K562 (cell line): ENCODE measurements around the gene NME2. TPM values are rescaled to one million over a fixed set of nuclear protein-coding genes. Genes with fewer than 3 reads are reported as not detected.

Experiments used
- BACH1 ChIP-seq: fragments of 200-800 bp; sonication (Bioruptor generic); IDR thresholded peaks from 2 replicates; pipeline ENCODE4 v1.6.1; 2016; ENCODE audit warnings: missing genetic modification characterization, missing compliant biosample characterization
- CEBPG ChIP-seq, 3 experiments: fragments of 200-800 bp in 1 of 3; sonication (Bioruptor generic) in 1 of 3; sonication (generic) in 1 of 3; formaldehyde crosslinking in 1 of 3; IDR thresholded peaks in 2 of 3; conservative IDR thresholded peaks in 1 of 3; 2 replicates each; pipeline versions ENCODE4 v1.6.1 to v1.8.0; 2016 to 2022; ENCODE audit warnings: missing compliant biosample characterization in 2 of 3, missing genetic modification characterization in 2 of 3, mild to moderate bottlenecking in 1 of 3, missing genetic modification reagents in 1 of 3
- DDX20 ChIP-seq: fragments of 450-650 bp; IDR thresholded peaks from 2 replicates; pipeline ENCODE4 v1.6.1; 2016; ENCODE audit warnings: missing genetic modification characterization, low read depth, mild to moderate bottlenecking, missing compliant biosample characterization, moderate library complexity
- FOXJ2 ChIP-seq: fragments of 200-800 bp; sonication (Bioruptor generic); IDR thresholded peaks from 2 replicates; pipeline ENCODE4 v1.6.1; 2016; ENCODE audit warnings: missing genetic modification characterization, missing compliant biosample characterization
- GATA2 ChIP-seq: sonication (generic); formaldehyde crosslinking; IDR thresholded peaks from 2 replicates; pipeline ENCODE4 v1.4.0; 2020; ENCODE audit warnings: mild to moderate bottlenecking, missing genetic modification reagents
- HCFC1 ChIP-seq: IDR thresholded peaks from 2 replicates; pipeline ENCODE4 v1.6.1; 2012; ENCODE audit warnings: low read depth, low read length, improper control_type of control experiment
- IFI16 ChIP-seq: fragments of 250-450 bp; sonication (Bioruptor Pico); IDR thresholded peaks from 2 replicates; pipeline ENCODE4 v2.1.2; 2022; ENCODE audit warnings: mild to moderate bottlenecking, inconsistent platforms
- KDM5B ChIP-seq: fragments of 200-600 bp; sonication (generic); IDR thresholded peaks from 2 replicates; pipeline ENCODE4 v1.6.1; 2012; ENCODE audit warnings: low read depth, mild to moderate bottlenecking, moderate library complexity, low read length, control low read depth, inconsistent platforms; ENCODE audit not compliant: insufficient replicate concordance
- NCOA2 ChIP-seq, 2 experiments: fragments of 450-650 bp; IDR thresholded peaks; 2 replicates each; pipeline ENCODE4 v1.6.1; 2018; ENCODE audit warnings: mild to moderate bottlenecking in 2 of 2, moderate library complexity in 1 of 2; ENCODE audit not compliant: partially characterized antibody in 2 of 2
- NFRKB ChIP-seq: fragments of 450-650 bp; IDR thresholded peaks from 2 replicates; pipeline ENCODE4 v1.6.1; 2016; ENCODE audit warnings: low read depth
- RFX7 ChIP-seq: fragments of 250-450 bp; sonication (Bioruptor Pico); IDR thresholded peaks from 2 replicates; pipeline ENCODE4 v1.5.1; 2021; ENCODE audit warnings: mild to moderate bottlenecking
- SNIP1 ChIP-seq: fragments of 450-650 bp; IDR thresholded peaks from 2 replicates; pipeline ENCODE4 v1.7.1; 2017; ENCODE audit warnings: low read depth, mild to moderate bottlenecking
- SRSF7 ChIP-seq: fragments of 200-400 bp; formaldehyde crosslinking; optimal IDR thresholded peaks from 2 replicates; pipeline ENCODE3; 2017; ENCODE audit warnings: mild to moderate bottlenecking, low read depth, low read length
- TAF1 ChIP-seq: IDR thresholded peaks from 2 replicates; pipeline ENCODE4 v1.6.1; 2011; ENCODE audit warnings: mild to moderate bottlenecking, low read length, moderate library complexity; ENCODE audit not compliant: insufficient read depth, control insufficient read depth, severe bottlenecking; ENCODE audit errors: extremely low read depth
- ZNF140 ChIP-seq: fragments of 250-450 bp; sonication (Bioruptor Pico); IDR thresholded peaks from 2 replicates; pipeline ENCODE4 v1.8.0; 2021; ENCODE audit warnings: moderate library complexity, mild to moderate bottlenecking, inconsistent platforms
- ZNF146 ChIP-seq: IDR thresholded peaks from one replicate; pipeline ENCODE4 v1.6.1; 2018; ENCODE audit warnings: missing compliant biosample characterization; ENCODE audit not compliant: unreplicated experiment
- ZNF384 ChIP-seq: IDR thresholded peaks from 2 replicates; pipeline ENCODE4 v1.6.1; 2012; ENCODE audit warnings: low read depth, low read length, improper control_type of control experiment
- ZNF668 ChIP-seq: fragments of 250-450 bp; sonication (Bioruptor Pico); IDR thresholded peaks from 2 replicates; pipeline ENCODE4 v1.8.0; 2022; ENCODE audit warnings: mild to moderate bottlenecking, inconsistent platforms
- polyA plus RNA-seq, 8 experiments: library from polyadenylated mRNA; depleted of rRNA in 4 of 8; stranded (reverse) in 5 of 8; unstranded in 3 of 8; fragments of >200 nt; fragmentation: Nextera tagmentation in 2 of 8; fragmentation: Illumina TruSeq in 1 of 8; extraction: Ambion mirVana in 2 of 8; extraction: Trizol in 1 of 8; gene quantifications; 2 replicates each; pipeline versions ENCODE4 v1.2.1 to v1.2.3, GENCODE V29; 2011 to 2014; ENCODE audit warnings: inconsistent platforms in 1 of 8, missing spikeins in 1 of 8
- total RNA-seq, 7 experiments: library from RNA; depleted of rRNA in 6 of 7; stranded (reverse); fragments of >200 nt in 6 of 7; fragmentation: Illumina TruSeq in 2 of 7; extraction: Trizol in 2 of 7; gene quantifications; 2 replicates each; pipeline versions ENCODE4 v1.2.1 to v1.2.3, GENCODE V29; 2011 to 2021; ENCODE audit warnings: low replicate concordance in 1 of 7
- TF ChIP-seq, protein P1 (sequence below): sonication (generic); formaldehyde crosslinking; IDR thresholded peaks from 2 replicates; pipeline ENCODE4 v1.9.0; 2022; ENCODE audit warnings: mild to moderate bottlenecking, missing genetic modification reagents
- TF ChIP-seq, protein P2 (sequence below): sonication (generic); formaldehyde crosslinking; IDR thresholded peaks from 2 replicates; pipeline ENCODE4 v1.8.1; 2022; ENCODE audit warnings: missing genetic modification reagents
- TF ChIP-seq, protein P3 (sequence below): sonication (generic); formaldehyde crosslinking; IDR thresholded peaks from 2 replicates; pipeline ENCODE4 v1.5.0; 2020; ENCODE audit warnings: missing genetic modification reagents
- TF ChIP-seq, protein P4 (sequence below): fragments of 450-650 bp; formaldehyde crosslinking; IDR thresholded peaks from 2 replicates; pipeline ENCODE4 v1.4.0; 2020; ENCODE audit warnings: mild to moderate bottlenecking

The NME2 gene
- total and polyA plus RNA-seq, 9 of the 15 experiments (the other 6 are each of a cell fraction or from before 2014, with no cell fraction given) = 684 to 1,202 (median 924) TPM

DNA sequence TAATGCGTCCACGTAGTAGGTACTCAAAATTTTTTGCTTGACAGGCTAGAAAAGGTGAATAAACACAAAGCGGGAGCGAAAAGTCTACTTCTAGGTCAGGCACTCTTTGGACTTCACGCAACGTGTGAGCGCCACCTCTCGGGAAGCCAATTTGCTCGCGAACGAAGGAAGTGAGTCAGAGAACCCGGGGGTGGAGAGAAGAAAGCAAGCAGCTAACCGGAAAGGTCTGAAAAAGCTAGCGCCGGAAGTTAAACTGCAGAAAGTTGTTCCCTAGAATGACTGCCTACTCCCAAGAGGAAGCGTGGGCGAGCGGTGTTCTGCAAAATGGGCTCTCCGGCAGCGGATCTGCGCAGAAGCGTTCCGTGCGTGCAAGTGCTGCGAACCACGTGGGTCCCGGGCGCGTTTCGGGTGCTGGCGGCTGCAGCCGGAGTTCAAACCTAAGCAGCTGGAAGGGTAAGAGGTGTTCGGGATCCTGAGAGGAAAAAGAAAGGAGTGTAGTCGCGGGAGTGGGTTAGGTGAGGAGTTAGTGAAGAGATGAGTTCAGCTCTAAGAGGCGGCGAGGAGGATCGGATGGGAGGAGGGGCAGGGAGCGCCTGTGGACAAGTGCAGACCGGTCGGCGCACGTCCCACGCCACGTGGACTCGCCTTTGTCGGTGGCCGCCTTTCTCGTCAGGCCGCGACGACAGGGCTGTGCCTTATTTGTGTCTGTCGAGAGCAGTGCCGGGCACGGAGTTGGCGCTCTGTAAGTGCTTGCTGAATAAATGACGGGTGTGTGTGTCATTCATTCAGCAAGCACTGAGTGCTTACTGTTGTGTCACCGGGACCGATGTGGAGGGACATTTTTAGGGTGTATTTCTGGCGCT lies 12.8 kb upstream of the NME2 start, which contains the start of gene NME1 (continued):
- TF ChIP-seq ZNF668 (CRISPR knock-in tag) (no peak), GATA2 (no peak), SNIP1 (no peak), ZNF140 (CRISPR knock-in tag) (no peak), HCFC1 (peak; percentile 94), ZNF146 (CRISPR knock-in tag) (no peak), ZNF384 (peak; percentile 97), DDX20 (tag) (no peak), IFI16 (CRISPR knock-in tag) (no peak), BACH1 (tag) (no peak; the same call in 1 of the 2 replicates), FOXJ2 (tag) (peak; percentile 60; the same call in 1 of the 2 replicates), SRSF7 (no peak), CEBPG (CRISPR knock-in tag; IDR thresholded peaks at IDR 0.05) (peak; percentile 36; the same call in 1 of the 2 replicates), CEBPG (tag; conservative IDR thresholded peaks at IDR 0.05 in 1 of 2, IDR thresholded peaks at IDR 0.05 in 1 of 2) (no peak), KDM5B (peak; percentile 66), TAF1 (peak; percentile 98), RFX7 (CRISPR knock-in tag) (0 out of 2 replicates have a peak, but pooled peaks have one; percentile 40), NFRKB (peak; percentile 91), NCOA2 (IDR thresholded peaks at IDR 0.05; ENCODE audit: partially characterized antibody in 2 of 2) (no peak)
- TF ChIP-seq, protein P1, sequence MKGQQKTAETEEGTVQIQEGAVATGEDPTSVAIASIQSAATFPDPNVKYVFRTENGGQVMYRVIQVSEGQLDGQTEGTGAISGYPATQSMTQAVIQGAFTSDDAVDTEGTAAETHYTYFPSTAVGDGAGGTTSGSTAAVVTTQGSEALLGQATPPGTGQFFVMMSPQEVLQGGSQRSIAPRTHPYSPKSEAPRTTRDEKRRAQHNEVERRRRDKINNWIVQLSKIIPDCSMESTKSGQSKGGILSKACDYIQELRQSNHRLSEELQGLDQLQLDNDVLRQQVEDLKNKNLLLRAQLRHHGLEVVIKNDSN (CRISPR knock-in tag) = peak; percentile 96
- TF ChIP-seq, protein P2, sequence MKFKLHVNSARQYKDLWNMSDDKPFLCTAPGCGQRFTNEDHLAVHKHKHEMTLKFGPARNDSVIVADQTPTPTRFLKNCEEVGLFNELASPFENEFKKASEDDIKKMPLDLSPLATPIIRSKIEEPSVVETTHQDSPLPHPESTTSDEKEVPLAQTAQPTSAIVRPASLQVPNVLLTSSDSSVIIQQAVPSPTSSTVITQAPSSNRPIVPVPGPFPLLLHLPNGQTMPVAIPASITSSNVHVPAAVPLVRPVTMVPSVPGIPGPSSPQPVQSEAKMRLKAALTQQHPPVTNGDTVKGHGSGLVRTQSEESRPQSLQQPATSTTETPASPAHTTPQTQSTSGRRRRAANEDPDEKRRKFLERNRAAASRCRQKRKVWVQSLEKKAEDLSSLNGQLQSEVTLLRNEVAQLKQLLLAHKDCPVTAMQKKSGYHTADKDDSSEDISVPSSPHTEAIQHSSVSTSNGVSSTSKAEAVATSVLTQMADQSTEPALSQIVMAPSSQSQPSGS = no peak
- TF ChIP-seq, protein P3, sequence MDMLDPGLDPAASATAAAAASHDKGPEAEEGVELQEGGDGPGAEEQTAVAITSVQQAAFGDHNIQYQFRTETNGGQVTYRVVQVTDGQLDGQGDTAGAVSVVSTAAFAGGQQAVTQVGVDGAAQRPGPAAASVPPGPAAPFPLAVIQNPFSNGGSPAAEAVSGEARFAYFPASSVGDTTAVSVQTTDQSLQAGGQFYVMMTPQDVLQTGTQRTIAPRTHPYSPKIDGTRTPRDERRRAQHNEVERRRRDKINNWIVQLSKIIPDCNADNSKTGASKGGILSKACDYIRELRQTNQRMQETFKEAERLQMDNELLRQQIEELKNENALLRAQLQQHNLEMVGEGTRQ = peak; percentile 89
- TF ChIP-seq, protein P4, sequence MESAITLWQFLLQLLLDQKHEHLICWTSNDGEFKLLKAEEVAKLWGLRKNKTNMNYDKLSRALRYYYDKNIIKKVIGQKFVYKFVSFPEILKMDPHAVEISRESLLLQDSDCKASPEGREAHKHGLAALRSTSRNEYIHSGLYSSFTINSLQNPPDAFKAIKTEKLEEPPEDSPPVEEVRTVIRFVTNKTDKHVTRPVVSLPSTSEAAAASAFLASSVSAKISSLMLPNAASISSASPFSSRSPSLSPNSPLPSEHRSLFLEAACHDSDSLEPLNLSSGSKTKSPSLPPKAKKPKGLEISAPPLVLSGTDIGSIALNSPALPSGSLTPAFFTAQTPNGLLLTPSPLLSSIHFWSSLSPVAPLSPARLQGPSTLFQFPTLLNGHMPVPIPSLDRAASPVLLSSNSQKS (CRISPR knock-in tag) = no peak
